Measurements from ENCODE around the gene NEMP1. TPM values are rescaled to one million over a fixed set of nuclear protein-coding genes. Genes with fewer than 3 reads are reported as not detected.

The NEMP1 gene
- polyA plus RNA-seq, 2 of the 4 experiments (the other 2 are of a cell fraction): 12.7 to 28.4 TPM

DNA sequence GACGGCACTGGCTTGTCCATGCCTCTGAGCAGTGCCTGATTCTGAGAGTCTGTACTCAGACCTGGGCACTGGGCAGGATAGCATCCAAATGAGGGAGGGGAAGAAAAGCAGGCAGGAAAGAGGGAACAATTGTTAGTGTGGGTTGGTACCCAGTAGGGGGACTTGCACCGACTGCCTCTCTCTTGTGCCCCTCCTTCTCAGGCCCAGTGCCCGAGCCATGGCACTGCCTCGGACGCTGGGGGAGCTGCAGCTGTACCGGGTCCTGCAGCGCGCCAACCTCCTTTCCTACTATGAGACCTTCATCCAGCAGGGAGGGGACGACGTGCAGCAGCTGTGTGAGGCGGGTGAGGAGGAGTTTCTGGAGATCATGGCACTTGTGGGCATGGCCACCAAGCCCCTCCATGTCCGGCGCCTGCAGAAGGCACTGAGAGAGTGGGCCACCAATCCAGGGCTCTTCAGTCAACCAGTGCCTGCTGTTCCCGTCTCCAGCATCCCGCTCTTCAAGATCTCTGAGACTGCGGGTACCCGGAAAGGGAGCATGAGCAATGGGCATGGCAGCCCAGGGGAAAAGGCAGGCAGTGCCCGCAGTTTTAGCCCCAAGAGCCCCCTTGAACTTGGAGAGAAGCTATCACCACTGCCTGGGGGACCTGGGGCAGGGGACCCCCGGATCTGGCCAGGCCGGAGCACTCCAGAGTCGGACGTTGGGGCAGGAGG is 12.5 kb upstream of the NEMP1 start:
- no peak for FAIRE-seq
- ChIA-PET CTCF (interaction anchor here (0.5 to 18.3 kb wide), 12 partner anchors 11 to 334 kb away, joined by 3 to 330 read pairs (median 5); partner anchors contain the start of genes NEMP1 and STAT6), POLR2A (interaction anchor here (1.0 to 6.8 kb wide), 4 partner anchors 11 to 22 kb away, joined by 3 to 143 read pairs (median 6); partner anchors contain the start of genes NEMP1 and STAT6)
- no peak overlapping the region for H3K4me3 ChIP-seq
- H3K4me1 ChIP-seq: peaks cover 14% of the 10 kb centered on the region
- no peak overlapping the region for H3K27ac ChIP-seq
- H3K9me3 ChIP-seq: no peaks in the 10 kb centered on the region
- peak overlapping the region; percentile 96; the same call in 1 of the 3 replicates for H3K4me2 ChIP-seq
- TF ChIP-seq CHD2 (IDR thresholded peaks at IDR 0.05; ENCODE audit: low read length, partially characterized antibody) (no peak), GATA3 (IDR thresholded peaks at IDR 0.05; ENCODE audit: borderline replicate concordance) (no peak), KDM1A (IDR thresholded peaks at IDR 0.05; ENCODE audit: low read depth) (no peak), NR3C1 (IDR thresholded peaks at IDR 0.05) (no peak), ESRRA (IDR thresholded peaks at IDR 0.05; ENCODE audit: borderline replicate concordance, low read length) (no peak), ZFP36 (IDR thresholded peaks at IDR 0.05; ENCODE audit: borderline replicate concordance, partially characterized antibody) (no peak), MAZ (IDR thresholded peaks at IDR 0.05; ENCODE audit: borderline replicate concordance, low read depth, low read length) (no peak), FOSB (CRISPR knock-in tag; IDR thresholded peaks at IDR 0.05) (no peak), JUNB (IDR thresholded peaks at IDR 0.05) (no peak), PHF8 (IDR thresholded peaks at IDR 0.05; ENCODE audit: borderline replicate concordance, low read depth) (no peak), CHD4 (IDR thresholded peaks at IDR 0.05; ENCODE audit: borderline replicate concordance) (no peak), HOXB5 (CRISPR knock-in tag; IDR thresholded peaks at IDR 0.05) (no peak), RFX5 (IDR thresholded peaks at IDR 0.05) (no peak)
- TF ChIP-seq, protein P1, sequence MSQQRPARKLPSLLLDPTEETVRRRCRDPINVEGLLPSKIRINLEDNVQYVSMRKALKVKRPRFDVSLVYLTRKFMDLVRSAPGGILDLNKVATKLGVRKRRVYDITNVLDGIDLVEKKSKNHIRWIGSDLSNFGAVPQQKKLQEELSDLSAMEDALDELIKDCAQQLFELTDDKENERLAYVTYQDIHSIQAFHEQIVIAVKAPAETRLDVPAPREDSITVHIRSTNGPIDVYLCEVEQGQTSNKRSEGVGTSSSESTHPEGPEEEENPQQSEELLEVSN (IDR thresholded peaks at IDR 0.05; ENCODE audit: borderline replicate concordance, low read depth): no peak
- TF ChIP-seq, protein P2, sequence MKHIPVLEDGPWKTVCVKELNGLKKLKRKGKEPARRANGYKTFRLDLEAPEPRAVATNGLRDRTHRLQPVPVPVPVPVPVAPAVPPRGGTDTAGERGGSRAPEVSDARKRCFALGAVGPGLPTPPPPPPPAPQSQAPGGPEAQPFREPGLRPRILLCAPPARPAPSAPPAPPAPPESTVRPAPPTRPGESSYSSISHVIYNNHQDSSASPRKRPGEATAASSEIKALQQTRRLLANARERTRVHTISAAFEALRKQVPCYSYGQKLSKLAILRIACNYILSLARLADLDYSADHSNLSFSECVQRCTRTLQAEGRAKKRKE (CRISPR knock-in tag; IDR thresholded peaks at IDR 0.05; ENCODE audit: low read depth): no peak
- no peak for DNase-seq (ENCODE audit: low read depth in 1 of 2, low spot score in 1 of 2)
- ATAC-seq: no peak
- 83% methylated on average over 16 of the region's 22 CpGs for WGBS (ENCODE audit: missing lambda C conversion rate)

DNA sequence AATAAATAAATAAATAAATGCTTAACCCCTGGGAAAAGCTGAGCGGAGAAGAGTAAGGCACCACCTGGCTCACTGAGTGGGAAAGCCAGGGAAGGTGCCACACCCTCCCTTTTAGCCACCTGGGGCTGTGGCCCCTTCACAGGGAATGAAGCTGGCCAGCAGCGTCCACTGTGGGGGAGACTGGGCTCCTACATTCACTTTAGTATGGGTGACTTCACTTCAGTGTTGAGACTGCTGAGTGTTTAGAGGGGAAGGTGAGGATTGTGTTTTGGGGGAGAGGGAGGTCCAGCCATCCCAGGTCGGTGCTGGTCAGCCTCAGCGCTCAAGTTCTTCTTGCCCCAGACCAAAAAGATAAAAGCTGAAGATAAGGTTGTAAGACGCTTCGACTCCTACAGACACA is 11.9 kb upstream of the NEMP1 start:
- FAIRE-seq: no peak
- Histone ChIP-seq H3K9me3 (no peaks in the 10 kb centered on the region), H3K4me2 (peak overlapping the region; percentile 96), H3K4me1 (peaks cover 19% of the 10 kb centered on the region), H3K27ac (no peak overlapping the region), H3K4me3 (peak overlapping the region; percentile 58; the same call in 2 of the 3 replicates)
- no peak for DNase-seq (ENCODE audit: low read depth in 1 of 2, low spot score in 1 of 2)
- POLR2A ChIA-PET: interaction anchor here (1.0 to 6.8 kb wide), 3 partner anchors 12 to 21 kb away, joined by 3 to 143 read pairs (median 63); partner anchors contain the start of genes NEMP1 and STAT6
- CTCF ChIA-PET: interaction anchor here (0.8 to 18.3 kb wide), 9 partner anchors 9 to 91 kb away, joined by 3 to 330 read pairs (median 10); partner anchors contain the start of genes NEMP1 and STAT6
- no peak for ATAC-seq
- WGBS (ENCODE audit: missing lambda C conversion rate): 90% methylated on average over 6 of the region's 6 CpGs
- TF ChIP-seq ZNF302 (CRISPR knock-in tag; IDR thresholded peaks at IDR 0.05) (no peak), MYC (IDR thresholded peaks at IDR 0.05; ENCODE audit: borderline replicate concordance, low read length) (no peak), EP300 (IDR thresholded peaks at IDR 0.05) (no peak)

DNA sequence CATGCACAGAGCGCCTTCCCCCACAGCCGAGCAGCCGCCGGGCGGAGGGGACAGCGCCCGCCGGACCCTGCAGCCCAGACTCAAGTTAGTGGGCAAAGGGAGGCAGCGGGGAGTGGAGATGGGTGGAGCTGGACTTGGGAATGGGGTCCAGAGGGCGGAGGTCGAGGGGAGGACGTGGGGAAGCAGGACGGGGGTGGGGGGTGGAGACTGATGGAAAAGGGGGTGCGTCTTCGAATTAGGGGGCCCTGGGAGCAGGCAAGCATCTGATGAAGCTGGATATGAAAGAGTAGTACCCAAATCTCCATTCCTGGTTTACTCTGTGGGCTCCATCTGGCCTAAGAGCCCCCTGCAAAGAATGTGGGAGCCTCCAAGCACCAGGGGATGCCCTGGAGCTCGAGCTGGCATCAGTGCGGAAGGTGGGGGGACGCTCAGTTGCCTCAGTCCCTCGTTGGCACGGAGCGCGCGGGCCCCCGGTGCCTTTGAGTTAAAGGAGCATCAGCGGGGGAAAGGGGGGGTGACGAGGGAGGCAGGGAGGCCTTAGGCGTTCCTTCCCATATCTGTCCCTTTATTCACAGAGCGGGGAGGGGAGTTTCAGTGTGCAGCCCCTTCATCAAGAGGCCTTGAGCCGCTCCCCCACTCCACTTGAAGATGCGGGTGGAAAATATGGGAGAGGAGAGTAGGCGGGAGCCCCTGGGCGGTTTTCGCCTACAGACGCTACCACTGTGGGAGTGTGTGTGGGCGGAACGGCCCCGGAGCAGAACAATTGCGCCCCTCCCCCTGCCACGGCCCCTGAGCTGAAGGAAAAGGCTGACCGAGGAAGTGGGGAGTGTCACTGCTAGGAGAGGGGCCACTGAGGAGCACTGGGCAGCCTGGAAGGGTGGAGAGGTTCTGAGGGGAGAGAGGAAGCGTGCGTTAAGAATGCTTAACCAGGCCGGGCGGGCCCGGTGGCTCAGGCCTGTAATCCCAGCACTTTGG is 11.0 kb upstream of the NEMP1 start:
- H3K4me3 ChIP-seq: peak overlapping the region; percentile 58
- WGBS (ENCODE audit: missing lambda C conversion rate): 7% methylated on average over 44 of the region's 45 CpGs
- FAIRE-seq (no peak), DNase-seq (ENCODE audit: low read depth in 1 of 2, low spot score in 1 of 2) (no peak), ATAC-seq (peak in 1 of 2 experiments; percentile 2; a peak in 1 of 6 replicates)
- TF ChIP-seq, protein P3, sequence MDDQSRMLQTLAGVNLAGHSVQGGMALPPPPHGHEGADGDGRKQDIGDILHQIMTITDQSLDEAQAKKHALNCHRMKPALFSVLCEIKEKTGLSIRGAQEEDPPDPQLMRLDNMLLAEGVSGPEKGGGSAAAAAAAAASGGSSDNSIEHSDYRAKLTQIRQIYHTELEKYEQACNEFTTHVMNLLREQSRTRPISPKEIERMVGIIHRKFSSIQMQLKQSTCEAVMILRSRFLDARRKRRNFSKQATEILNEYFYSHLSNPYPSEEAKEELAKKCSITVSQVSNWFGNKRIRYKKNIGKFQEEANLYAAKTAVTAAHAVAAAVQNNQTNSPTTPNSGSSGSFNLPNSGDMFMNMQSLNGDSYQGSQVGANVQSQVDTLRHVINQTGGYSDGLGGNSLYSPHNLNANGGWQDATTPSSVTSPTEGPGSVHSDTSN (IDR thresholded peaks at IDR 0.05): peak; percentile 61; the same call in 1 of the 2 replicates
- TF ChIP-seq, protein P4, sequence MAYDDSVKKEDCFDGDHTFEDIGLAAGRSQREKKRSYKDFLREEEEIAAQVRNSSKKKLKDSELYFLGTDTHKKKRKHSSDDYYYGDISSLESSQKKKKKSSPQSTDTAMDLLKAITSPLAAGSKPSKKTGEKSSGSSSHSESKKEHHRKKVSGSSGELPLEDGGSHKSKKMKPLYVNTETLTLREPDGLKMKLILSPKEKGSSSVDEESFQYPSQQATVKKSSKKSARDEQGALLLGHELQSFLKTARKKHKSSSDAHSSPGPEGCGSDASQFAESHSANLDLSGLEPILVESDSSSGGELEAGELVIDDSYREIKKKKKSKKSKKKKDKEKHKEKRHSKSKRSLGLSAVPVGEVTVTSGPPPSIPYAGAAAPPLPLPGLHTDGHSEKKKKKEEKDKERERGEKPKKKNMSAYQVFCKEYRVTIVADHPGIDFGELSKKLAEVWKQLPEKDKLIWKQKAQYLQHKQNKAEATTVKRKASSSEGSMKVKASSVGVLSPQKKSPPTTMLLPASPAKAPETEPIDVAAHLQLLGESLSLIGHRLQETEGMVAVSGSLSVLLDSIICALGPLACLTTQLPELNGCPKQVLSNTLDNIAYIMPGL (CRISPR knock-in tag; IDR thresholded peaks at IDR 0.05; ENCODE audit: borderline replicate concordance): no peak
- TF ChIP-seq MYC (IDR thresholded peaks at IDR 0.05; ENCODE audit: borderline replicate concordance, low read length): no peak
- POLR2A ChIA-PET: interaction anchor here (1.0 to 6.8 kb wide), 7 partner anchors 9 to 364 kb away, joined by 3 to 143 read pairs (median 14); partner anchors contain the start of genes NACA, NEMP1 and STAT6
- H3K9me3 ChIP-seq: no peaks in the 10 kb centered on the region
- H3K4me1 ChIP-seq: peaks cover 19% of the 10 kb centered on the region
- CTCF ChIA-PET: interaction anchor here (0.8 to 18.3 kb wide), 9 partner anchors 10 to 92 kb away, joined by 3 to 330 read pairs (median 5); partner anchors contain the start of gene STAT6
- H3K4me2 ChIP-seq: peak overlapping the region; percentile 96
- H3K27ac ChIP-seq: peak overlapping the region; percentile 71 to 100
